Tibial nerve (tissue), 4 donors: ENCODE measurements around the gene OR4C45.

Source experiments
- CTCF ChIP-seq, 5 experiments: fragments of 200-600 bp in 3 of 5; fragments of 450-650 bp in 2 of 5; sonication (generic) in 3 of 5; IDR thresholded peaks; one replicate each; pipeline ENCODE4 v1.5.1; 2016 to 2019; ENCODE audit warnings: antibody characterized with exemption in 5 of 5, mild to moderate bottlenecking in 3 of 5, moderate library complexity in 2 of 5
- EP300 ChIP-seq, 2 donors: sonication (generic); formaldehyde crosslinking; IDR thresholded peaks; one replicate each; pipeline ENCODE4 v1.6.1; 2017; ENCODE audit warnings: antibody characterized with exemption in 2 of 2, mild to moderate bottlenecking in 1 of 2
- POLR2A ChIP-seq, 2 donors: fragments of 450-650 bp; IDR thresholded peaks; one replicate each; pipeline ENCODE4 v1.6.1; 2017; ENCODE audit warnings: antibody characterized with exemption in 2 of 2, mild to moderate bottlenecking in 2 of 2, moderate library complexity in 2 of 2

GRCh38 chr11:50032574-50032973 lies at the start of gene OR4C45:
- TF ChIP-seq POLR2A (IDR thresholded peaks at IDR 0.05) (no peak), CTCF (IDR thresholded peaks at IDR 0.05) (no peak), EP300 (IDR thresholded peaks at IDR 0.05) (no peak)
